PFSK-1 (cell line): Measurements from ENCODE around the gene ABLIM2.

ENCODE experiments used
- FOXP2 ChIP-seq: optimal IDR thresholded peaks from 2 replicates; pipeline ENCODE3; 2011; ENCODE audit warnings: borderline replicate concordance, control low read depth, inconsistent platforms; ENCODE audit not compliant: insufficient read depth; ENCODE audit errors: extremely low read length, extremely low read depth
- POLR2AphosphoS5 ChIP-seq: IDR thresholded peaks from 2 replicates; pipeline ENCODE4 v1.6.1; 2012; ENCODE audit warnings: low read depth, mild to moderate bottlenecking, control low read depth, low read length, moderate library complexity
- SIN3A ChIP-seq: IDR thresholded peaks from 2 replicates; pipeline ENCODE4 v1.6.1; 2012; ENCODE audit warnings: mild to moderate bottlenecking, low read length, moderate library complexity, borderline replicate concordance; ENCODE audit not compliant: insufficient read depth
- TAF1 ChIP-seq: IDR thresholded peaks from 2 replicates; pipeline ENCODE4 v1.6.1; 2012; ENCODE audit warnings: low read length, control low read depth, borderline replicate concordance; ENCODE audit not compliant: insufficient read depth
- TF ChIP-seq, protein P1 (sequence below), 2 experiments: IDR thresholded peaks; 2 replicates each; pipeline versions ENCODE4 v1.6.1 to v1.8.0; 2011 to 2012; ENCODE audit warnings: low read depth in 2 of 2, low read length in 2 of 2, control low read depth in 1 of 2, inconsistent platforms in 1 of 2, mild to moderate bottlenecking in 1 of 2, moderate library complexity in 1 of 2; ENCODE audit not compliant: insufficient read depth in 1 of 2

Gene ABLIM2

GRCh38 chr4:7970361-7970946 is 188.2 kb downstream of the ABLIM2 start:
- TF ChIP-seq FOXP2 = no peak
- TF ChIP-seq SIN3A = no peak
- TF ChIP-seq, protein P1, sequence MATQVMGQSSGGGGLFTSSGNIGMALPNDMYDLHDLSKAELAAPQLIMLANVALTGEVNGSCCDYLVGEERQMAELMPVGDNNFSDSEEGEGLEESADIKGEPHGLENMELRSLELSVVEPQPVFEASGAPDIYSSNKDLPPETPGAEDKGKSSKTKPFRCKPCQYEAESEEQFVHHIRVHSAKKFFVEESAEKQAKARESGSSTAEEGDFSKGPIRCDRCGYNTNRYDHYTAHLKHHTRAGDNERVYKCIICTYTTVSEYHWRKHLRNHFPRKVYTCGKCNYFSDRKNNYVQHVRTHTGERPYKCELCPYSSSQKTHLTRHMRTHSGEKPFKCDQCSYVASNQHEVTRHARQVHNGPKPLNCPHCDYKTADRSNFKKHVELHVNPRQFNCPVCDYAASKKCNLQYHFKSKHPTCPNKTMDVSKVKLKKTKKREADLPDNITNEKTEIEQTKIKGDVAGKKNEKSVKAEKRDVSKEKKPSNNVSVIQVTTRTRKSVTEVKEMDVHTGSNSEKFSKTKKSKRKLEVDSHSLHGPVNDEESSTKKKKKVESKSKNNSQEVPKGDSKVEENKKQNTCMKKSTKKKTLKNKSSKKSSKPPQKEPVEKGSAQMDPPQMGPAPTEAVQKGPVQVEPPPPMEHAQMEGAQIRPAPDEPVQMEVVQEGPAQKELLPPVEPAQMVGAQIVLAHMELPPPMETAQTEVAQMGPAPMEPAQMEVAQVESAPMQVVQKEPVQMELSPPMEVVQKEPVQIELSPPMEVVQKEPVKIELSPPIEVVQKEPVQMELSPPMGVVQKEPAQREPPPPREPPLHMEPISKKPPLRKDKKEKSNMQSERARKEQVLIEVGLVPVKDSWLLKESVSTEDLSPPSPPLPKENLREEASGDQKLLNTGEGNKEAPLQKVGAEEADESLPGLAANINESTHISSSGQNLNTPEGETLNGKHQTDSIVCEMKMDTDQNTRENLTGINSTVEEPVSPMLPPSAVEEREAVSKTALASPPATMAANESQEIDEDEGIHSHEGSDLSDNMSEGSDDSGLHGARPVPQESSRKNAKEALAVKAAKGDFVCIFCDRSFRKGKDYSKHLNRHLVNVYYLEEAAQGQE (IDR thresholded peaks at IDR 0.05; ENCODE audit: insufficient read depth in 1 of 2, low read depth in 2 of 2, low read length in 2 of 2) = no peak
- no peak for TF ChIP-seq POLR2AphosphoS5
- no peak for TF ChIP-seq TAF1

GRCh38 chr4:7968262-7968896 is 190.2 kb downstream of the ABLIM2 start:
- no peak for TF ChIP-seq POLR2AphosphoS5
- TF ChIP-seq, protein P1 (IDR thresholded peaks at IDR 0.05; ENCODE audit: insufficient read depth in 1 of 2, low read depth in 2 of 2, low read length in 2 of 2) = no peak

DNA sequence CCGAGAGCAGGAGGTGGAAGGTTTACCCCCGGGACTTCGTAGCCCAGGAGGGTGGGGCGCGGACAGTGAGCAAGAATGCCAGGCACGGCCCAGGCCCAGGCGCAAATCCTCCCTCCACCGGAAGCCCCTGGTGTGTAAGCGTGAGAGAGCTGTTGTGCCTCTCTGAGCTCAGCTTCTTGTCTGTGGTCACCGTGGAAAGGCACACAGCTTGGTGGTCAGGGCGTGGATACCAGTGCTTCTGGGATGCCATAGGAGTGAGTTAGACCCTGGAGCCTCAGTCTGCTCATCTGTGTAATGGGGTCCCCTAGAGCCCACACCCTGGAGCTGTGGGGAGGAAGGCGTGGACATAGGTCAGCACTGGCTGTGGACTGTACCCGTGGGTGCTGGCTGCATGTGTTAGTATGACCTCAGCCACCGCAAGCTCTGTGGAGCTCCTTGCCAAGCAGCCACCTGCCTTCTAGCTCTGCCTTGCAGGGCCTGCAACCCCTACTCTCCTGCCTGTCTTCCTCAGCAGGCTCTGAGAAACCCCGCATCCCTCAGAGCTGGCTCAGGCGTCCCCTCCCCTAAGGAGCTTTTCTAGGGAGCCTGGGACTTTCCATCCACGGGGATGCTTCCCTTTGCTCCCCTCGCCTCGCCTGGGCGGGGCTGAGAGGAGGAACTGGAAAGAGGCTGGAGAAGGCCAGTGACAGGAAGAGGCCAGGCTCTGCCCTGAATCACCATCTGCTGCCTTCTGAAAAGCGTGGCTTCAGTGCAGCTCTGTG is 190.9 kb downstream of the ABLIM2 start:
- TF ChIP-seq POLR2AphosphoS5 (no peak), SIN3A (no peak)
- TF ChIP-seq, protein P1 (IDR thresholded peaks at IDR 0.05; ENCODE audit: insufficient read depth in 1 of 2, low read depth in 2 of 2, low read length in 2 of 2) = no peak

- TF ChIP-seq SIN3A (no peak), TAF1 (no peak), FOXP2 (no peak)
- TF ChIP-seq, protein P1 (IDR thresholded peaks at IDR 0.05; ENCODE audit: insufficient read depth in 1 of 2, low read depth in 2 of 2, low read length in 2 of 2) = no peak
Measured at GRCh38 chr4:7967063-7967440, 191.6 kb downstream of the ABLIM2 start.
